ENCODE results near the gene POLR1H.

GRCh38 chr6:30087876-30088275, 26.8 kb downstream of the POLR1H start:
- TF ChIP-seq CTCF (conservative IDR thresholded peaks at IDR 0.05) (no peak), EZH2 (IDR thresholded peaks at IDR 0.05; ENCODE audit: low read depth) (no peak)

Data from PC-9 (cell line).